Esophagus muscularis mucosa (tissue), 4 donors: ENCODE data around the gene GALNT6. TPM values are rescaled to one million over a fixed set of nuclear protein-coding genes. Genes with fewer than 3 reads are reported as not detected.

Experiments used
- DNase-seq: peaks from one replicate; pipeline ENCODE4 v3.0.0-alpha.2; 2017; ENCODE audit errors: extremely low spot score
- H3K27ac ChIP-seq, 4 donors: fragments of 200-600 bp; sonication (generic); replicated peaks in 1 of 4; 1 replicate in 3 of 4; 2 replicates in 1 of 4; pipeline ENCODE4 v1.5.1; 2016 to 2019; ENCODE audit warnings: mild to moderate bottlenecking in 1 of 4
- H3K27me3 ChIP-seq, 4 donors: fragments of 200-600 bp; sonication (generic); one replicate each; pipeline versions ENCODE4 v1.5.1 to v1.6.0; 2016 to 2019
- H3K36me3 ChIP-seq, 4 donors: fragments of 200-600 bp; sonication (generic); one replicate each; pipeline ENCODE4 v1.5.1; 2016 to 2019
- H3K4me1 ChIP-seq, 4 donors: fragments of 200-600 bp; sonication (generic); one replicate each; pipeline ENCODE4 v1.5.1; 2016 to 2019
- H3K4me3 ChIP-seq, 4 donors: fragments of 200-600 bp; sonication (generic); 1 replicate in 2 of 4; 2 replicates in 2 of 4; pipeline ENCODE4 v1.5.1; 2016 to 2019; ENCODE audit warnings: mild to moderate bottlenecking in 4 of 4, moderate library complexity in 1 of 4
- H3K9me3 ChIP-seq, 4 donors: fragments of 200-600 bp; sonication (generic); 1 replicate in 3 of 4; 2 replicates in 1 of 4; pipeline ENCODE4 v1.5.1; 2016 to 2019
- EP300 ChIP-seq: sonication (generic); formaldehyde crosslinking; IDR thresholded peaks from one replicate; pipeline ENCODE4 v1.6.1; 2017; ENCODE audit warnings: antibody characterized with exemption
- POLR2A ChIP-seq: fragments of 450-650 bp; IDR thresholded peaks from one replicate; pipeline ENCODE4 v1.6.1; 2017; ENCODE audit warnings: antibody characterized with exemption, moderate library complexity, mild to moderate bottlenecking, low read depth
- POLR2AphosphoS5 ChIP-seq, 2 donors: sonication (generic); formaldehyde crosslinking; IDR thresholded peaks; one replicate each; pipeline ENCODE4 v1.6.1; 2017; ENCODE audit warnings: antibody characterized with exemption in 2 of 2
- WGBS: methylation state at CpG from one replicate; pipeline ENCODE4 v1.1.5; 2018; 5-methylcytosine and 5-hydroxymethylcytosine counted together
- intact Hi-C: fragments of 100-400 bp; cut with DNase I; formaldehyde crosslinking; loops from one replicate; pipeline ENCODE4 v1.15.1; 2023
- total RNA-seq, 4 donors: library from RNA; depleted of rRNA; stranded (reverse); fragments of >200 nt; gene quantifications; one replicate each; pipeline versions ENCODE4 v1.1.0 to v1.2.1, GENCODE V29; 2016
- TF ChIP-seq, protein P1 (sequence below), 3 experiments: fragments of 200-600 bp in 2 of 3; fragments of 450-650 bp in 1 of 3; sonication (generic) in 2 of 3; IDR thresholded peaks; one replicate each; pipeline ENCODE4 v1.5.1; 2017 to 2019; ENCODE audit warnings: antibody characterized with exemption in 3 of 3, mild to moderate bottlenecking in 2 of 3, moderate library complexity in 1 of 3

The GALNT6 gene
- total RNA-seq, 4 donors from 2014 or later, result 1.4 to 5.8 (median 3.1) TPM

DNA sequence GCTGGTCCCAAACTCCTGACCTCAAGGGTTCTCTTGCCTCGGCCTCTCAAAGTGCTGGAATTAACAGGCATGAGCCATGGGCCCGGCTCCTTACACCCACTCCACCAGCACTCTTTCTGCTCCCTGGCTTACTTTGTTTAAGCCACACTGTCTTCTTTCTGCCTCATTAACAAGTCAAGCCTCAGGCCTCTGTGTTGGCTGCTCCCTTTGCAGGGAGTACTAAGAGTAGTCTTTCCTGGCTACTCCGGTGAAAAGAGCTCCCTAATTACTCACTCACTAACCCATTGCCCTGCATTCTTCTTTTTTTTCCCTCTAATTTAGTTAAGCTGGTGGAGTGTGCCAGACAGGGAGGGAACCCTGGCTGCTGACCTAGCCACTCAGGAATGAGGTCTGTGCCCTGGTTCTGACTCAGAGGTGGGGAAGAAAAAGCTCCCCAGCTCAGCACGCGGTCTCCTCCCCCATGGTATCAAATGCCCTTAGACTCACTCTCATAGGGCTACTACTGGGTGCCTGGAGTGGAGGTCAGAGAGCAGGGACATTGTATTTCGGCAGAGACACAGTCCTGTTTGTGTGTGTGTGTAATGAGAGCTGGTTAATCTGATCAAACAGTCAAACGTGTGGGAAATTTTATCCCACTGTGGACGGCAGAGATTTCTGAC is 19.8 kb downstream of the GALNT6 start:
- 41% methylated on average over 8 of the region's 8 CpGs for WGBS
- H3K4me3 ChIP-seq, result no peak overlapping the region
- intact Hi-C loops, result no loop called here
- H3K36me3 ChIP-seq, result no peaks in the 10 kb centered on the region
- DNase-seq, result no peak
- TF ChIP-seq POLR2AphosphoS5 (IDR thresholded peaks at IDR 0.05) (peak; percentile 15 to 57), POLR2A (no peak), EP300 (no peak)
- TF ChIP-seq, protein P1, sequence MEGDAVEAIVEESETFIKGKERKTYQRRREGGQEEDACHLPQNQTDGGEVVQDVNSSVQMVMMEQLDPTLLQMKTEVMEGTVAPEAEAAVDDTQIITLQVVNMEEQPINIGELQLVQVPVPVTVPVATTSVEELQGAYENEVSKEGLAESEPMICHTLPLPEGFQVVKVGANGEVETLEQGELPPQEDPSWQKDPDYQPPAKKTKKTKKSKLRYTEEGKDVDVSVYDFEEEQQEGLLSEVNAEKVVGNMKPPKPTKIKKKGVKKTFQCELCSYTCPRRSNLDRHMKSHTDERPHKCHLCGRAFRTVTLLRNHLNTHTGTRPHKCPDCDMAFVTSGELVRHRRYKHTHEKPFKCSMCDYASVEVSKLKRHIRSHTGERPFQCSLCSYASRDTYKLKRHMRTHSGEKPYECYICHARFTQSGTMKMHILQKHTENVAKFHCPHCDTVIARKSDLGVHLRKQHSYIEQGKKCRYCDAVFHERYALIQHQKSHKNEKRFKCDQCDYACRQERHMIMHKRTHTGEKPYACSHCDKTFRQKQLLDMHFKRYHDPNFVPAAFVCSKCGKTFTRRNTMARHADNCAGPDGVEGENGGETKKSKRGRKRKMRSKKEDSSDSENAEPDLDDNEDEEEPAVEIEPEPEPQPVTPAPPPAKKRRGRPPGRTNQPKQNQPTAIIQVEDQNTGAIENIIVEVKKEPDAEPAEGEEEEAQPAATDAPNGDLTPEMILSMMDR (IDR thresholded peaks at IDR 0.05), result no peak
- H3K27me3 ChIP-seq, result no peaks in the 10 kb centered on the region
- H3K4me1 ChIP-seq, result peaks cover 4 to 17% (median 12%) of the 10 kb centered on the region in 4 donors
- no peaks in the 10 kb centered on the region for H3K9me3 ChIP-seq
- peak overlapping the region; percentile 48 to 62 (median 54) for H3K27ac ChIP-seq

- Histone ChIP-seq H3K36me3 (no peaks in the 10 kb centered on the region), H3K27me3 (no peaks in the 10 kb centered on the region), H3K4me1 (peaks cover 4 to 17% (median 12%) of the 10 kb centered on the region in 4 donors), H3K27ac (no peak overlapping the region), H3K9me3 (no peaks in the 10 kb centered on the region), H3K4me3 (no peak overlapping the region)
- TF ChIP-seq POLR2A (no peak), EP300 (no peak), POLR2AphosphoS5 (IDR thresholded peaks at IDR 0.05) (no peak)
- intact Hi-C loops, result no loop called here
- no peak for DNase-seq
- 95% methylated on average over 9 of the region's 9 CpGs for WGBS
Measured at GRCh38 chr12:51370667-51371066, 20.5 kb downstream of the GALNT6 start.

DNA sequence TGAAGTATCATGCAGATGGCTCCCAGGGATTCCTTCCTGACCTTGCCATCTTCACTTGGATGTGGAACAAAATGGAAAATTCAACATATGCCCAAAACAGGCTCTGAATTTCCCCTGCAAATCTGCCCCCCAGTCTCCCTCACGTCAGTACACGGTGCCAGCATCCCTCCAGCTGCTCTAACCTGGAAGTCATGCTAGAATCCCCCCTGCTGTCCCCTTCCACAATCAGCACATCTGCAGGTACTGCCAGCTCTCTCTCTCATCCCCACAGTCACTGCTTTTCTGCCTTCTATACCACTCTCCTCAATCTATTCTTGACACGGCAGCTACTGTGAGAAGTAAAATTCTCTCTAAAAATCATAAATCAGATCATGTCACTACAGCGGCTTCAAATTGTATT is 21.6 kb downstream of the GALNT6 start:
- intact Hi-C loops, result no loop called here
- 89% methylated on average over 4 of the region's 4 CpGs for WGBS
- no peak overlapping the region for H3K4me3 ChIP-seq

DNA sequence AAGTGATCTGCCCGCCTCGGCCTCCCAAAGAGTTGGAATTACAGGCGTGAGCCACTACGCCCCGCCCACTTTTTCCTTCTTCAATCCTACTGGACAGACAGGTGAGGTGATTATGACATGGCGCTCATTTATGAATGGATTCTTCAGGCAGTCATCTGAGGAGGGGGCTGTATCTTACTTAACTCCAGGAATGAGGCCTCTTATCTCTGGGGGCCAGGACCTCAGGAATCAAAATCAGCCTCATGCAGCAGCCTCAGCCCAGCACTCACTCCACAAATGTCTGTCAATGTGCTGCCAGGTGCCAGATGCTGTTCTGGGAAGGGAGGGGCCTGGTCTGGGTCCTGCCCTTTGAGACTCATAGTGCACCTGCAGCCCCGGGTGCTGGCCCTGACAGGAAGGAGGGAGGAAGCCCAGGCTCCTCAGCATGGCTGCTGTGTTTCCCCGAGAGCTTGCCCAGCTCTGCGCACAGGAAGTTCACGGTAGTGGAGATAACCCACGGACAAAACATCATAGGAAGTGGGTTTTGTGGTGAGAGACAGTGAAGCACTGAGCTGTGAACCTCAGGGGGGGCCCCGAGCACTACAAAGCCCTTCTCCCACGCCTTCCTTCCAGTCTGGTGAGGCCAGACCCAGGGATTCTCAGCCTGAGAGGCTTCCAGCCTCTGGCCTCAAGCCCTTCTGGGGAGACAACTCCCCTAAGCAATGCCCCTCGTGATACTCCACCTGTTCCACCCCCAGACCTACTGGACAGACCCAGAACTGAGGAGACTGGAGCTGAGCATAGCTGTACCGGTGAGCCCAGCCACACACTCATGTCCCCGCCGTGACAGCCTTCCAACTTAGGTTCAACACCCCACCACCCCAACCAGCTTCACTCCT is 22.3 kb downstream of the GALNT6 start:
- DNase-seq, result no peak

More for the DNA sequence above, 21.6 kb downstream of the GALNT6 start:
- Histone ChIP-seq H3K4me1 (peaks cover 4 to 17% (median 12%) of the 10 kb centered on the region in 4 donors), H3K36me3 (no peaks in the 10 kb centered on the region), H3K27ac (no peak overlapping the region), H3K27me3 (no peaks in the 10 kb centered on the region), H3K9me3 (no peaks in the 10 kb centered on the region)
- TF ChIP-seq EP300 (no peak), POLR2AphosphoS5 (IDR thresholded peaks at IDR 0.05) (no peak), POLR2A (no peak)
- TF ChIP-seq, protein P1 (IDR thresholded peaks at IDR 0.05), result no peak
- no peak for DNase-seq

GRCh38 chr12:51365276-51365675 is 25.9 kb downstream of the GALNT6 start:
- WGBS, result 93% methylated on average over 9 of the region's 10 CpGs
- intact Hi-C loops, result no loop called here
- no peak for DNase-seq
- Histone ChIP-seq H3K9me3 (no peaks in the 10 kb centered on the region), H3K4me1 (no peaks in the 10 kb centered on the region), H3K36me3 (no peaks in the 10 kb centered on the region), H3K27ac (no peak overlapping the region), H3K27me3 (no peaks in the 10 kb centered on the region), H3K4me3 (no peak overlapping the region)
- TF ChIP-seq EP300 (no peak), POLR2A (no peak), POLR2AphosphoS5 (IDR thresholded peaks at IDR 0.05) (no peak)
- TF ChIP-seq, protein P1 (IDR thresholded peaks at IDR 0.05), result no peak

More for the DNA sequence above, 22.3 kb downstream of the GALNT6 start:
- no peak overlapping the region for H3K4me3 ChIP-seq
- H3K4me1 ChIP-seq, result peaks cover 4 to 17% (median 12%) of the 10 kb centered on the region in 4 donors
- intact Hi-C loops, result no loop called here
- no peak overlapping the region for H3K27ac ChIP-seq
- no peaks in the 10 kb centered on the region for H3K9me3 ChIP-seq
- TF ChIP-seq EP300 (no peak), POLR2AphosphoS5 (IDR thresholded peaks at IDR 0.05) (peak in 1 of 2 donors; percentile 26)
- H3K36me3 ChIP-seq, result no peaks in the 10 kb centered on the region
- no peaks in the 10 kb centered on the region for H3K27me3 ChIP-seq
- 84% methylated on average over 17 of the region's 17 CpGs for WGBS
